B cell (primary cell): ENCODE measurements around the gene FZD2. TPM values are rescaled to one million over a fixed set of nuclear protein-coding genes. Genes with fewer than 3 reads are reported as not detected.

Experiments used
- ATAC-seq: fragments of 200-7000 bp; cut with Tn5 transposase; one replicate; pipeline ENCODE4 v1.10.0; 2021; ENCODE audit warnings: low read depth, mild to moderate bottlenecking, moderate number of reproducible peaks, moderate library complexity
- CTCF ChIA-PET: fragments of 350-600 bp; sonication (Branson Sonifier 250); formaldehyde crosslinking; loops from one replicate; lab custom pipeline; 2021; ENCODE audit warnings: antibody characterized with exemption, inconsistent platforms; lab: Charles Lee
- POLR2A ChIA-PET: fragments of 350-600 bp; sonication (Branson Sonifier 250); formaldehyde crosslinking; loops from one replicate; lab custom pipeline; 2021; ENCODE audit warnings: antibody characterized with exemption; lab: Charles Lee
- DNase-seq: peaks from one replicate; pipeline ENCODE4 v3.0.0; 2013
- H2AFZ ChIP-seq: 2 replicates; pipeline ENCODE4 v1.6.1; 2012; ENCODE audit warnings: mild to moderate bottlenecking, low read depth, low read length; ENCODE audit not compliant: insufficient read depth, poor library complexity, severe bottlenecking
- H3K27ac ChIP-seq, 2 donors: 1 replicate in 1 of 2; 2 replicates in 1 of 2; pipeline ENCODE4 v1.5.1; 2012 to 2013; ENCODE audit warnings: low read length in 2 of 2, mild to moderate bottlenecking in 2 of 2, moderate library complexity in 1 of 2
- H3K27me3 ChIP-seq, 4 experiments: fragments of 200-600 bp in 1 of 4; sonication (generic) in 1 of 4; replicated peaks in 1 of 4; 1 replicate in 2 of 4; 2 replicates in 2 of 4; pipeline versions ENCODE4 v1.6.1 to v1.7.0; 2013 to 2016; ENCODE audit warnings: low read length in 3 of 4, mild to moderate bottlenecking in 2 of 4, mixed read lengths in 1 of 4, moderate library complexity in 1 of 4; ENCODE audit not compliant: insufficient read depth in 4 of 4, control insufficient read depth in 3 of 4; ENCODE audit errors: control extremely low read depth in 1 of 4
- H3K36me3 ChIP-seq, 2 experiments: replicated peaks in 1 of 2; 1 replicate in 1 of 2; 2 replicates in 1 of 2; pipeline versions ENCODE4 v1.6.1 to v1.7.1; 2013; ENCODE audit warnings: low read length in 1 of 2; ENCODE audit not compliant: insufficient read depth in 2 of 2, control insufficient read depth in 1 of 2; ENCODE audit errors: control extremely low read depth in 1 of 2, extremely low read depth in 1 of 2
- H3K4me1 ChIP-seq, 2 donors: fragments of 200-600 bp in 1 of 2; sonication (generic) in 1 of 2; 1 replicate in 1 of 2; 2 replicates in 1 of 2; pipeline versions ENCODE4 v1.5.1 to v1.6.1; 2013 to 2017; ENCODE audit warnings: low read length in 2 of 2; ENCODE audit not compliant: control insufficient read depth in 2 of 2, insufficient read depth in 2 of 2
- H3K4me2 ChIP-seq: replicated peaks from 2 replicates; pipeline ENCODE3; 2012; ENCODE audit warnings: mild to moderate bottlenecking, low read depth, low read length; ENCODE audit not compliant: poor library complexity, severe bottlenecking
- H3K4me3 ChIP-seq, 5 experiments: fragments of 200-600 bp in 1 of 5; sonication (generic) in 1 of 5; 1 replicate in 3 of 5; 2 replicates in 2 of 5; pipeline versions ENCODE4 v1.5.1 to v1.7.0; 2011 to 2016; ENCODE audit warnings: low read length in 4 of 5, mild to moderate bottlenecking in 4 of 5, low read depth in 2 of 5, control low read depth in 1 of 5, moderate library complexity in 1 of 5; ENCODE audit not compliant: insufficient read depth in 1 of 5; ENCODE audit errors: control extremely low read depth in 1 of 5, extremely low read depth in 1 of 5
- H3K79me2 ChIP-seq: fragments of 200-600 bp; sonication (generic); one replicate; pipeline ENCODE4 v1.6.0; 2016; ENCODE audit warnings: low read length; ENCODE audit not compliant: control insufficient read depth, insufficient read depth
- H3K9ac ChIP-seq: fragments of 200-600 bp; sonication (generic); 2 replicates; pipeline ENCODE4 v1.6.1; 2017; ENCODE audit warnings: mild to moderate bottlenecking, low read length, moderate library complexity
- H3K9me3 ChIP-seq, 3 donors: one replicate each; pipeline versions ENCODE4 v1.6.1 to v1.7.1; 2013; ENCODE audit warnings: low read length in 2 of 3; ENCODE audit not compliant: control insufficient read depth in 2 of 3, insufficient read depth in 1 of 3; ENCODE audit errors: control extremely low read depth in 1 of 3
- H4K20me1 ChIP-seq: 2 replicates; pipeline ENCODE4 v1.6.0; 2012; ENCODE audit warnings: mild to moderate bottlenecking, low read length; ENCODE audit not compliant: insufficient read depth, control insufficient read depth, poor library complexity, severe bottlenecking
- H3K27ac Mint-ChIP-seq: one replicate; pipeline ENCODE4 v1.8.0; 2021; ENCODE audit warnings: mixed read lengths
- H3K27me3 Mint-ChIP-seq: one replicate; pipeline ENCODE4 v1.8.0; 2021; ENCODE audit warnings: mixed read lengths
- H3K4me1 Mint-ChIP-seq: one replicate; pipeline ENCODE4 v1.8.0; 2021; ENCODE audit warnings: mixed read lengths
- H3K4me3 Mint-ChIP-seq: one replicate; pipeline ENCODE4 v1.8.0; 2021; ENCODE audit warnings: mixed read lengths
- H3K9me3 Mint-ChIP-seq: one replicate; pipeline ENCODE4 v1.8.0; 2022; ENCODE audit warnings: mixed read lengths; ENCODE audit not compliant: insufficient read depth
- EZH2 ChIP-seq: IDR thresholded peaks from 2 replicates; pipeline ENCODE4 v1.6.1; 2012; ENCODE audit warnings: borderline replicate concordance, low read depth, mild to moderate bottlenecking, moderate library complexity, low read length; ENCODE audit not compliant: insufficient read depth, poor library complexity, severe bottlenecking
- WGBS: methylation state at CpG from one replicate; pipeline ENCODE4 v1.1.5; 2013; ENCODE audit warnings: missing lambda C conversion rate; ENCODE audit not compliant: insufficient coverage; 5-methylcytosine and 5-hydroxymethylcytosine counted together
- intact Hi-C: fragments of 100-400 bp; cut with micrococcal nuclease; formaldehyde crosslinking; loops from one replicate; pipeline ENCODE4 v1.10.0; 2022
- polyA plus RNA-seq: library from polyadenylated mRNA; depleted of rRNA; stranded (reverse); fragments of >200 nt; gene quantifications from 2 replicates; pipeline ENCODE4 v1.2.3, GENCODE V29; 2012
- total RNA-seq, 2 donors: library from RNA; stranded (reverse); fragments of 120-200 nt in 1 of 2; gene quantifications; 1 replicate in 1 of 2; 2 replicates in 1 of 2; pipeline versions ENCODE4 v1.2.3 to v1.2.4, GENCODE V29; 2013 to 2022
- TF ChIP-seq, protein P1 (sequence below): fragments of 200-600 bp; IDR thresholded peaks from one replicate; pipeline ENCODE4 v1.8.0; 2022; ENCODE audit warnings: antibody characterized with exemption, mild to moderate bottlenecking

Gene FZD2
- total and polyA plus RNA-seq, 2 donors (not counting 1 experiment from before 2014, with no cell fraction given): 1.6 to 2.5 TPM

DNA sequence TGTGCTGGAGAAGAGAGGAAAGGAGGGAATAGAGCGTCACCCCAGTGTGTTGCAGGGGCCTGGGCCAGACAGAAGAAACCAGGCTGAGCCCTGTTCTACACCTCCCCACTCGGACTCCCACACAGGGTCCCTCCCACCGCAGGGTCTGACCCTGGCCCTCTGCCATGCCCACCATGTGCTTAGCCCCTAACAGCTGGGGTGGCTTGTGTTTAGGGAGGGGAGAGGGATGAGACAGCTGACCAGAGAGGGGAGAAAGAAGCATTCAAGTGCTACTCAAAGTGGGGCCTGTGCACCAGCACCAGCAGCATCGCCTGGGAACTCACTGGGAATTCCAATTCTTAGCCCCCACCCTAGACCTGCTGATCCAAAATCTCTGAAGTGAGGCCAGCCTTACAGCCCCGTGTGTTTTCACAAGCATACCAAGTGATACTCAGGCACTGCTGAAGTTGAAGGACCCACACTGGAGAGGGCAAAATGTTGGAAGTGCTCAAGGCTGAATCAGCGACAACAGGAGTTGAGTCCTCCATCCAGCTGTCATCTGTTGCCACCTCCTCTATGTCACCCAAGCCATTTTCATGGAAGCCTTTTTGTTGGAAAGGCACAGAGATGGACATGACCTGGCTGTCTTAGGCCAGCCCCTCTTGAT, 47.0 kb downstream of the FZD2 start:
- intact Hi-C loops: no loop called here
- Histone ChIP-seq H3K4me3 (no peak overlapping the region), H3K36me3 (no peaks in the 10 kb centered on the region), H3K4me1 (no peaks in the 10 kb centered on the region), H4K20me1 (no peaks in the 10 kb centered on the region), H3K4me2 (no peak overlapping the region), H3K27me3 (peaks cover 0 to 2% (median 0%) of the 10 kb centered on the region in 4 experiments), H3K9ac (no peak overlapping the region), H3K27ac (no peak overlapping the region), H3K79me2 (no peaks in the 10 kb centered on the region), H2AFZ (no peak overlapping the region), H3K9me3 (no peaks in the 10 kb centered on the region)
- Mint-ChIP-seq H3K27me3 (peaks cover 25% of the 10 kb centered on the region), H3K27ac (no peak overlapping the region), H3K4me3 (no peak overlapping the region), H3K9me3 (no peaks in the 10 kb centered on the region), H3K4me1 (no peaks in the 10 kb centered on the region)
- DNase-seq (no peak), ATAC-seq (no peak)
- 87% methylated on average over 3 of the region's 6 CpGs for WGBS
- CTCF ChIA-PET: no interaction called here
- POLR2A ChIA-PET: interaction anchor here (0.6 kb wide), 1 partner anchor 44 kb away, joined by 5 read pairs; no protein-coding TSS in a partner anchor
- no peak for TF ChIP-seq EZH2
- TF ChIP-seq, protein P1, sequence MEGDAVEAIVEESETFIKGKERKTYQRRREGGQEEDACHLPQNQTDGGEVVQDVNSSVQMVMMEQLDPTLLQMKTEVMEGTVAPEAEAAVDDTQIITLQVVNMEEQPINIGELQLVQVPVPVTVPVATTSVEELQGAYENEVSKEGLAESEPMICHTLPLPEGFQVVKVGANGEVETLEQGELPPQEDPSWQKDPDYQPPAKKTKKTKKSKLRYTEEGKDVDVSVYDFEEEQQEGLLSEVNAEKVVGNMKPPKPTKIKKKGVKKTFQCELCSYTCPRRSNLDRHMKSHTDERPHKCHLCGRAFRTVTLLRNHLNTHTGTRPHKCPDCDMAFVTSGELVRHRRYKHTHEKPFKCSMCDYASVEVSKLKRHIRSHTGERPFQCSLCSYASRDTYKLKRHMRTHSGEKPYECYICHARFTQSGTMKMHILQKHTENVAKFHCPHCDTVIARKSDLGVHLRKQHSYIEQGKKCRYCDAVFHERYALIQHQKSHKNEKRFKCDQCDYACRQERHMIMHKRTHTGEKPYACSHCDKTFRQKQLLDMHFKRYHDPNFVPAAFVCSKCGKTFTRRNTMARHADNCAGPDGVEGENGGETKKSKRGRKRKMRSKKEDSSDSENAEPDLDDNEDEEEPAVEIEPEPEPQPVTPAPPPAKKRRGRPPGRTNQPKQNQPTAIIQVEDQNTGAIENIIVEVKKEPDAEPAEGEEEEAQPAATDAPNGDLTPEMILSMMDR: no peak

DNA sequence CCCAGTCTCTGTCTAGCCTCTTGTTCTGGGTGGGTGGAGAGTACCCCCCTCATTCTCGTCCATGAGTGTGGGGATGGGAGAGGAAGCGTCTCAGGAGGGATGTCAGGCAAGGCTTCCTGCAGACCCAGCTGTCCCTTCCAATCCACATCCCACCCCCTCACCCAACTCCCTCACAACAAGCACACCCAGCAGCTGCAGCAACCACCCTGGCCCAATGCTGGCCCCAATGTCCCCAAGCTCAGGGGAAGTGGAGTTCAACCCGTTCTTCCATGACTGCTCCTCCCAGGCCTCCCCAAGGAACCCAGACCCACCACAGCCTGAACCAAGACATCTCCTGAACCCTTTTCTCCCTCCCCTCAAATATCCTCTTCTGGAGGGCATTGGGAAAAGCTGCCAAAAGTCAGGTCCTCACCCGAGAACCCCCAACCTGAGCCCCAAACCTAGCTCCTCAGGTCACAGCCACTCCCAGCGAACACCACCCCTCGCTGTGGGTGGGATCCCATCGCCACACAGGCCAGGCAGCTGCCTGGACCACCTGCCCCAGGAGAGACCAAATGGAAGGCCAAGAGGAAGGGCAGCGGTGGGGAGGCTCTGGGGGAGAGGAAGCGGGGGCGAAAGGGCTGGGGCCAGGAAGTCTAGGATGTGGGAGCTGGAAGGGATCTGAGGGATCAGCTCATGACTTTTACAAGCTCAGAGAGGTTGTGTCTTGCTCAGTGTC, 47.6 kb downstream of the FZD2 start:
- no peaks in the 10 kb centered on the region for H3K4me1 ChIP-seq
- Mint-ChIP-seq H3K27me3 (peaks cover 27% of the 10 kb centered on the region), H3K27ac (no peak overlapping the region), H3K4me3 (no peak overlapping the region), H3K9me3 (no peaks in the 10 kb centered on the region), H3K4me1 (no peaks in the 10 kb centered on the region)
- TF ChIP-seq, protein P1: no peak
- TF ChIP-seq EZH2: no peak
- no peaks in the 10 kb centered on the region for H4K20me1 ChIP-seq
- intact Hi-C loops: no loop called here
- no peak overlapping the region for H3K4me3 ChIP-seq
- 75% methylated on average over 7 of the region's 10 CpGs for WGBS
- no peak overlapping the region for H2AFZ ChIP-seq
- H3K4me2 ChIP-seq: no peak overlapping the region
- POLR2A ChIA-PET: interaction anchor here (0.6 kb wide), 1 partner anchor 43 kb away, joined by 5 read pairs; no protein-coding TSS in a partner anchor
- H3K27me3 ChIP-seq: peaks cover 0 to 2% (median 0%) of the 10 kb centered on the region in 4 experiments
- H3K9ac ChIP-seq: no peak overlapping the region
- CTCF ChIA-PET: no interaction called here
- no peaks in the 10 kb centered on the region for H3K36me3 ChIP-seq
- ATAC-seq (no peak), DNase-seq (no peak)
- H3K79me2 ChIP-seq: no peaks in the 10 kb centered on the region
- H3K27ac ChIP-seq: no peak overlapping the region
- H3K9me3 ChIP-seq: no peaks in the 10 kb centered on the region
